HG02610 (cell line): ENCODE results near the gene REEP1.

Experiments
- ATAC-seq: cut with Tn5 transposase; IDR thresholded peaks from one replicate; pipeline ENCODE4 v1.9.1; 2021; ENCODE audit warnings: mild to moderate bottlenecking, moderate library complexity; ENCODE audit not compliant: unreplicated experiment

REEP1 gene

DNA sequence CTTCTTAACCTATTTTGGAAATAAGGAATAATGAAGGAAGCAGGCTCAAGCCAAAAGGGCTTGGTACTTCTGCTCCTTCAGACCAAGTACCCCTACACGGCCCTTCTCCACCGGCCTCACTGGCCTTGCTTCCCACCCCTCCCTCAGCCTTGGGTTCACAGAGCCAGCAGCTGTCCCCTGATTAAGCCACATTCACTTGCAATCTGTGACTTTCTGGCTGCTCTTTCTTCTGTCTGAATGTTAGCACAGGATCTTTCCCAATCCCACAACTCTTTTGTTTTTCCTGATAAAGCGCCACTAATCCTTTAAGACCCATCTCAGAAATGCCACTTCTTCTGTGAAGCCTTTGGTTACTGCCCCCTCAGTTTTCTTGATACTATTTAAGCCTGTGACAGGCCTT lies 52.4 kb downstream of the REEP1 start:
- ATAC-seq: no peak

DNA sequence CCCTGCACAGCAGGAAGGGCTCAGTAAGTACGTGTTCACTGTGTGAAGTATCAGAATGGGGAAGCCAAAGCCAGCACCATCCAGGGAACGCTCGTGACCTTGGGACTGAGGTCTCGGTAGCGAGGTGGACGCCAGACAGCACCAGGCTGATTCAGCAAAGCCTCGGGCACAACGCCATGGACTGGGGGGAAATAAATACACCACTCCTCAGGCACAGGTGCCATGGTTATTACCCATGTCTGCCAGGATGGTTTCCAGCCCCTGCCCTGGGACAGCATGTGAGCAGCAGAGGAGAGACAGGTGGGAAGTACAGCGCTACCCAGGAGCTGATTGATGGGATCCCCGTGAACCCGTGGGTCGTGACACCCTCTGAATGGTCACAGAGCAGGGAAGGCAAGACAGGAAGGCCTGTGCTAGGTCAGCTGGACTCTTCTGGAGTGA lies 53.0 kb downstream of the REEP1 start:
- no peak for ATAC-seq

DNA sequence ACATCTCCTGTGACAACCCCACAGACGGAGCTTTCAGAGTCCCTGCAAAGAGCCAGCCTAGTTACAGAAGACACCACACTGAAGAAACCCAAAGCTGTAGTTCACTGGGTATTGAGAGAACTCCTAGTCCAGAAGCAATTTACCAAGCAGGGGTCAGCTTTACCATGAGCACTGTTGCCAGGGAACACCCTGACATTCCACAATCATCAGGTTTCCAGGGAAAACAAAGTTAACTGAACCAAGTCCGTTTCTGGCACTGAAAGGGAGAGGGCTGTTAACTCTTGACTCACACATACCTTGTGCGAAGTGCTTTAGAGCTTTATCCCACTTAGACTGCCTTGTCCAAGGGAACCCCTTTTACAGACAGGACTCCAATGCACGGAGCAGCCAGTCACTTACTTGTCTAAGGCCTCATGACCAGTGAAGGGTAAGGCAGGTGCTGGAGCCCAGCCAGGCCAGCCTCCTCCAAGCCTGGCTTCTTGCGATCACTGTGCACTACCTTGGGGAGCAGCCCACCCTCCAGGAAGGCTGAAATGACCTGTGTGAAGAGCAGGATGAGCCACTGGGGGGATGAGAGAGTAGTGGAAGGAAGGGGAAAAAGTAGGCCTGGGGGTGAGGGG lies 53.9 kb downstream of the REEP1 start:
- ATAC-seq: no peak

DNA sequence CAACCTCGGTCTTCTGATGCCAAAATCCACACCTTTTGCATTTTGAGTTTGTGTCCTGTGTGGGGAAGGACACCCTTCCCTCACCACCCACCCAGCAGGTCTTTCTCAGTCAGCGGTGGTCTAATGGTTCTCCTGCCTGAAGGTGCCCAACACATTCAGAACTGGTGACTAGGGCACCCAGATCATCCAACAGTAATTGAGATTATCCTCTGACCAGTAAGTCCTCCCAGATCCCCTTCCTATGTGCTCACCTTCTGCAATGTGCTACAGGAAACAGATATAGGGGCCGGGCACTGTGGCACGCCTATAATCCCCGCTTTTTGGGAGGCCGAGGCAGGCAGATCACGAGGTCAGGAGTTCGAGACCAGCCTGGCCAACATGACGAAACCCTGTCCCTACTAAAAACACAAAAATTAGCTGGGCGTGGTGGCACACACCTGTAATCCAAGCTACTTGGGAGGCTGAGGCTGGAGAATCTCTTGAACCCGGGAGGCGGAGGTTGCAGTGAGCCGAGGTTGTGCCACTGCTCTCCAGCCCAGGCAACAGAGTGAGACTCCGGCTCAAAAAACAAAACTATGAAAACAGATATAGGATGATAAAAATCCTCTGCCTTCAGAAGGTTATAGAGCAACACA lies 56.2 kb downstream of the REEP1 start:
- no peak for ATAC-seq

DNA sequence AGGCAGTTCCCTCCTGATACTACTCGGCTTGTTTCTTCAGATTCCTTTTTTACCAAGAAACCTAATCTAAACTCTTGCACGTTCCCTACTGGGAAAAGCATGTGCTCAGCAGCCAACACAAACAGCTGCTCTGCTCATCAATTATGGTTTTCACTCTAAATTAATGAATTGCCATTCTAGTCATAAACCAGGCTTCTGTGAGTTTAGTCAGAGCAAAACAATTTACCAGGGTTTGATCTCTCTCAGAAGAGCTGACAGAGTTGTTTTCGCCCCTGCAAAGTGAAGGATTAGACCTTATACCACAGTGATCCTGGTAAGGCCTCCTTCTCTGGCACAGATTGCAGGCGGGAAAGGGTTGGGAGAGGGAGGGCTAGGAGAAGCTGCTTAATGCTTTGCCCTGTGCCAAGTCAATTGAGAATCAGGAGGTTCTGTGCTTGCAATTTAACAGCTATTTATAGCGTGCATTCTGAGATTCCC lies 57.2 kb downstream of the REEP1 start:
- ATAC-seq: no peak

DNA sequence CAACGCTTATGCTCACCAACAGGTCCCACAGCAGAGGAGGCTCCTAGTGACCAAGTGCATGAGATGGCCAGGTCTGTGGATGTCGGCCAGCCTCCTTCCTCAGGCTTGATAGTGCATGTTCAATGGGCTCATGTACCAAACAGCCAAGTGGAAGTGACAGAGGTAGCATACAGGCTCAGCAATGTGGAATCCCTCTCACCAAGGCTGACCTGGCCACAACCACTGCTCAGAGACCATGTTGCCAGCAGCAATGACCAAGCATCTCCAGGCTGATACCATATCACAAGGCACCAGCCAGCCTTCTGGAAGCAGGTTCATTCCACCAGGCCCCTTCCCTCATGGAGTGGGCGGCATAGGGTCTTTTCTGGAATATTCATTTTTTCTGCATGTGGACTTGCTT lies 61.5 kb downstream of the REEP1 start:
- no peak for ATAC-seq

DNA sequence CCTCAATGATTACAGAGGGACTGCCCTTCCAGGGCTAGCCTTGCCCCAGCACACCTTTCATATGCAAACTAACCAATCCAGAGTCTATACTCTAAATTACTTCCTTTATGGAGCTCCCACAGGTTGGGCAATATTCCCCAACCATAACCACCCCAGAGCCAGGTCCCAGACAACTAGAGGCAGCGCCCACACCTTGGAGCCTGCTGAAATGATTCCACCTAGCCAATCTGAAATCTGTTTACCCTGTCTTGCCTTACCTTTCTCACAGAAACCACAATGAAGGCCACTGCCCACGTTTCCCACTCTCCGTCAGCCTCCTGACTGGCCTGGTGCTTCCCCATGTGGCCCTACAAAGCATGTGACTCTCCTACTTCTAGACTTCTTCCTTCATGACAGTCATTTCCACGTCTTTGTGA lies 62.0 kb downstream of the REEP1 start:
- peak; percentile 37 for ATAC-seq

DNA sequence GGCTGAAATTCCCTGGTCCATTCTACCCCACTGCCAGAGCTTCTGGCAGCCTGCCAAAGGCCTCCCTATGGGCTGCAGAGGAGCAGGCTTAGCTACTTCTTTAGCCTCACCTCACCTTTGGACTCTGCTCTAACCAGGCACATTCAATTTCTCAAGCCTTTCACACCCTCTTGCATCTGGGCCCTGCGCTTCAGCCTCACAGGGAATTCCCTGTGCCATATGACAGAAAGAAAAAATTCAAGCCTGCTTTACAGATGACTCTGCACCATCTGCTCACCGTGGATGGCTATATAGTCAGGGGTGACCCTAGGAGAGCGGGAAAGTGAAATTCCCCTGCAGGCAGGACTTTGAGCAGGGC lies 62.5 kb downstream of the REEP1 start:
- peak; percentile 86 for ATAC-seq

DNA sequence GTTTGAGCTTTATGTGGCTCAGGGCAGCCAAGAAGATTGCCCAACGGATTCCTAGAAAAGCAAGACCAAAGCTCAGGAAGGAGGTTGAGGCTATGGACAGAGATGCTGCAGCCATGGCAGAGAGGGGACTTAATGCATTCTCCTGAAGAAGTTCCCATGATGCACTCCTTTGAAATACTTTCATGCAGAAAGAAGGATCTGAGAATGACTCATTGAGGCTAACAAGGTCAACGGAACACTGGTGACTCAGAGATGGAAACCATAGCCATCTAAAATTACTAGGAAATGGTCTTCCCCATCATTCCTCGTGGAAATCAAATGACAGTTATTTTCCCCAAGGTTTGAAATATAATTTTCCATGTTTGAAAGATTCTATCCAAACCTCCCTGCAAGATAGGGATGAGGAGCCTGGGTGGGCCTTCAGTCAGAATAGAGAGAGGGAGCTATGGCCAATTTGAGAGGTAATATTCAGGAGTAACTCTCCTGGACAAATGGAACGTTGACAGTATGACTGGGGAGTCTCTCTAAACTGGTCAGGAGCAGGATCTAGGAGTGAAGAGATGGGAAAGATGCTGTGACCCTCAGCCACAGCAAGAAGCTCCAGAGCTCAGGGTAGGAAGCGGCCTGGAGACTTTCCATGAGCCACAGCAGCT lies 63.0 kb downstream of the REEP1 start:
- peak; percentile 57 for ATAC-seq

DNA sequence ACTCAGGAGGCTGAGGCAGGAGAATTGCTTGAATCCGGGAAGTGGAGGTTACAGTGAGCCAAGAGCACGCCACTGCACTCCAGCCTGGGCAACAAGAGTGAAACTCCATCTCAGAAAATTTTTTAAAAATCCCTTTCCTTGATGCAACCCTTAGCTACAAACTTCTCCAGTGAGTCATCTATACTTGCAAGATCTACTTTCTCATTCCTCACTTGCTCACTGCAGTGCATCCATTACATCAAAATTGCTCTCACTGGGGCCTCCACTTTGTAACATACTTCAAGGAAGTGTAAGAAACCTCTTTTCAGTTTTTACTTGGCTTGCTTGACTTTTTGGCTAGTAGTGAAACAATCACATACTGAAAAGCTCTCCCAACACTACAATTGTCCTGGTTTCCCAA lies 65.3 kb downstream of the REEP1 start:
- ATAC-seq: no peak

DNA sequence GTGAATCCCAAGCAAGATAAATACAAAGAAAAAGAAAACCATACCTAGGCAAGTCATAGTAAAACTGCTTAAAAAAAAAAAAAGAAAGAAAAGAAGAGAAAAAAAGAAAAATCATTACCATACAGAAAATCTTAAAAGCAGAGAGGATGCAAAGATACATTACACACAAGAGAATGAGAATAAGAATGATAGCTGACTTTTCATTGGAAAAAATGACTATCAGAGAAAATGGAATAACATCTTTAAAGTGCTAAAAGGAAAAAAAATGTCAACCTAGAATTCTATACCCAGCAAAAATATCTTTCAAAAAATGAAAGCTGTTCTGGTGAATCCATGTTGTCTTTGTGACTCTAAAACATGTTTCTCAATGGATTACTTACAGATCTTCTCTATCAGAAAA lies 66.2 kb downstream of the REEP1 start:
- ATAC-seq: no peak

DNA sequence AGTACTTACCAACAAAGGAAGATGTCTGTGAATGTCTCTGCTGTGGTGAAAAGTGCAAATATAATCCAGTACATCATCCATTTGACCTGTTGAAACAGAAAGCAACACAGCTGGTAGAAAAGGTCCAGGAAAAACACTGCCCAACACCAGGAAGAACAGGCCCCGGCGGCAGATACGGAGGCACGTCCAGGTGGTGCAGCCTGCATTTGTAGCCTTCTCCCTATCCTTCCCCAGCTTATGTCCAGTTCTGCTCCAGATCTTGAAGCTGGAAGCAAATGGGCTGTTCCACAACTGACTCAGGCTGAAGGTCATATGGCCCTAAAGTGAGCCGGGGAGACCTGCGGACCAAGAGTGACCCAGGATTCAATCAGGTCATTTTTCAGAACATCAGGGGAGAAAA lies 73.5 kb downstream of the REEP1 start:
- no peak for ATAC-seq

DNA sequence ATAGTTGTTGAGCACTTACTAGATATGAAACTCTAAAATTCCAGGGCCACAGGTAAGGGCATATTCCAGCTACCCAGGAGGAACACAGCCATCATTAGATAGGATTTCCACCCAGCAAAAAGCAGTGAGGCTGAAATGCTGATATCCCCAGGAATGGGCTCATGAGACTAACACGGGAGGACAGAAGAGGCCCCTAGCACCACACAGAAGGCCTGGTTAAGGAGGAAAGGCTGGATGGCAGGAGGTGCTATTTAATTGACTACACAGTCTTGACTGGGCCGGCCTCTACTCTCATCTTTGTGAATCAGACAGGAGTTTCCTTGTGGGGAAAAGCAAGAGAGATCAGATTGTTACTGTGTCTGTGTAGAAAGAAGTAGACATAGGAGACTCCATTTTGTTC lies 76.4 kb downstream of the REEP1 start:
- ATAC-seq: no peak

DNA sequence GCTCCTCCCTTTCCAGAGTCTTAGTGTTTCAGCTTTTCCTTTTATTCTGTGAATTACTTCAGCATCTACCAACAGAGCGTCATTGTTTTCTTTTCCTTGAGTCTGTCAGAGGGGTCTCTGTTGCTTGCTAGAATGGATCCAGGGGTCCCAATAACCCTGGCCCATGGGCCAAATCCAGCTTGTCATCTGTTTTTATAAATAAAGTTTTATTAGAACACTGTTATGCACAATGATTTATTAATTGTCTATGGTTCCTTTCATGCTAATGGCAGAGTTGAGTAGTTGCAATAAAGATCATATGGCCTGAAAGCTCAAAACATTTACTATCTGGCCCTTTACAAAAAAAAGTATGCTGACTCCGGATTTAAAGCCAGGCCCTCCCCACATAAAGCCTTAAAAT lies 79.3 kb downstream of the REEP1 start:
- ATAC-seq: no peak

DNA sequence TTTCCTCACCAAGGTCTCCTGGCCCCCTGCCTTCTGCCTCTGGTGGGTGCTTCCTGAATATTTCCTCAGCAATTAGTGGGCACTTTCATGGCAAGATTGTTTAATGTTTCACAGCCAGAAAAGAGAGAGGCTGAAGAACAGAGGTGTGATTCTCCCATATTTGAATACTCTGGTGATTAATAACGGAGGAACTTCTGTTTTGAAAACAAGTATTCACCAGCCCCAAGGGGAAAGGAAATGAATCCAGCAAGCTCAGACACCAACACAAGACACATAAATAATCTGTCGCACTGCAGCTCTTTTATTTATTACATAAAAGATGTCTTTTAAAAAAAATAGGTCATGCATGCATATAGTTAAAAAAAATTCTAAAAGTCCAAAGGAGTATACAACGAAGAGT lies 80.4 kb downstream of the REEP1 start:
- ATAC-seq: no peak

DNA sequence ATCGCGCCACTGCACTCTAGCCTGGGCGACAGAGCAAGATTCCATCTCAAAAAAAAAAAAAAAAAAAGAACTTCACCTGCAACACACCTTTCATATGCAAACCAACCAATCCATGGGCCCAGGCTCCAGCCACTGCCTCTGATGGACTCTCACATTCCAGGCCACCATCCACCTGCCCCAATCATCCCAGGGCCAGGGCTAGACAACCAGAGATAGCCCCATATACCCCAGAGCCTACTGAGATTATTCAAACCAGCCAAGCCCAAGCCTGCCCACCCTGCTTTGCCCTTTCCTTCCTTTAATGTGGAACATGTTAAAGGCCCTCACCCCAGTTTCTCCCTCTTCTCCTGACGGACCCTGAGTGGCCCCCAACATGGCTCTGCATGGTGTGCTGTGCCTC lies 81.1 kb downstream of the REEP1 start:
- no peak for ATAC-seq

DNA sequence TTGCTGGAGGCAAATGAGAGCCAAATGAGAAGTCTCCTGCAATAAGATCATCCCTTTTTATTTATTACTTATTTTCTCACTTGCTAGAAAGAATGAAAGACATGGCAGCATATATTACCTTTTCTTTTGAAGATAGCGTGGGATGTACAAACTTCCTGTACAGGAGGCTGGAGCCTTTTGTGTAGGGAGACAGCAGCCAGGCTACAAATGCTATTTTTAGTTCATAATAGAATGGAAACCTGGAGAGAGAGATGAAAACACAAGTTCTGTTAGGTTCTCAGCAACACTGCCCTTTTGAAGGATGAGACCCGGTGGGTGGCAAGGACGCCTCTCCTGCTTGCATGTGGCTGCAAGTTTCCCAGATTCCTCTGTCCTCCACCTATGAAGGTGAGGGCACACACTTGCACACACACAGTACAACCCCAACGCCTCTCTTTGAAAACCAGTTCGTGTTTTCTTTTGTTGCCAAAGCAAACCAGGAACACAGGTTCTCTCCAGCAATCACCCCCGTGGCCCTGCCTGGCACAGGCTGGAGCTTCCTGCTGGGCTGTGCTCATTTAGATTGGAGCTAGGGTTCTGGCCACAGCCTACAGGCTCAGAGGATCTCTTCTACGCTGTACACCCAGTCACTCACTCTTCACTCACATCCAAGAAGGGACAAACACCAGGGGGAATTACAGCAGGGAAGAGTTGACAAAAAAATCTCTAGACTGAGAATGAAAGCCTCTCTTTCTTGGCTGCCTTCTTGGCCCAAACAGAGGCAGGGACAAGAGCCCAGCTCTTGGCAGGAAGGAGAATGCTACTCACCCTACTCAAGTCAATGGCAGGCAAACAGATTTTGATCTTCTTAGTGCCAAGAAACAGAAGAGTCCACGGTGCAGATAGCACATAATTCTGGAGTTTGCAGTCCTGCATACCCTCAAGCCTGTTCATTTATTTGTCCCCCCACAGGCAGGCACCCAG lies 82.6 kb downstream of the REEP1 start:
- no peak for ATAC-seq

DNA sequence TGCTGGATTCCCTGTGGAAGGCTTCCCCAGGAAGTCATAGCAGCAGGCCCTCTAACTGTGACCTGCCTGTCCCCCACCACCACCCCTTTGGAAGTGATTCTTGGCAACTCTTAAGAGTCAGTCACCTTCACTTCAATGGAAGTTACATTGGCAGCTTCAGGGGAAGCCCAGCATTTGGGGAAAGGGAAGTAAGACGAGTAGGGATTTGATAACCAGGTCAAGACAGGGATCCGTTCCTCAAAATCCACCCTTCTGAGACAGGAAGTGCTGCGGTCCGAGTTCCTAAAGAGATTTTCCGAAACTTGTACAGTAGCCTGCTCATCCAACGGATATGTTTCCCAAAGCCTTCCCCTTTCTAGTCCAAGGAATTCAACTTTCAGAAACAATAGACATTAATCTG lies 84.0 kb downstream of the REEP1 start:
- no peak for ATAC-seq

DNA sequence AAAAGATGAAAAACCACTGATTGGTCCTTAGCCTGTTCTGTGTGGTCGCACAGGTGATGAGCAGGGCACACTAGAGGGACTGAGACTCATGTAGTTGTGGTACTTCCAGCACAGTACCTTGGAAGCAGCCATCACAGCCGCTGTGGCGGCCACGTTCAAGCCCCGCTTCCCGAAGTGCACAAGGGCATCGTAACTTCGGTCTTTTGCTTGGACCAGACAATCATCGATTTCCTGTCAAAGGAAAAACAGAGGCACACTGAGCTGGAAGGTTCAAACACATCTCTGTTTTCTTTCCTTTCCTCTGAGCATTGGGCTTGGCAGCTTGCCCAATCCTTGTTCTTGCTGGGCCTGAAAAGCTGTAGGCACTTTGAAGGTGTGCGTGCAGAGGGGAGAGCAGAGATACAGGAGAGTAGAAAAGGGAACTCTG lies 85.6 kb downstream of the REEP1 start:
- no peak for ATAC-seq

DNA sequence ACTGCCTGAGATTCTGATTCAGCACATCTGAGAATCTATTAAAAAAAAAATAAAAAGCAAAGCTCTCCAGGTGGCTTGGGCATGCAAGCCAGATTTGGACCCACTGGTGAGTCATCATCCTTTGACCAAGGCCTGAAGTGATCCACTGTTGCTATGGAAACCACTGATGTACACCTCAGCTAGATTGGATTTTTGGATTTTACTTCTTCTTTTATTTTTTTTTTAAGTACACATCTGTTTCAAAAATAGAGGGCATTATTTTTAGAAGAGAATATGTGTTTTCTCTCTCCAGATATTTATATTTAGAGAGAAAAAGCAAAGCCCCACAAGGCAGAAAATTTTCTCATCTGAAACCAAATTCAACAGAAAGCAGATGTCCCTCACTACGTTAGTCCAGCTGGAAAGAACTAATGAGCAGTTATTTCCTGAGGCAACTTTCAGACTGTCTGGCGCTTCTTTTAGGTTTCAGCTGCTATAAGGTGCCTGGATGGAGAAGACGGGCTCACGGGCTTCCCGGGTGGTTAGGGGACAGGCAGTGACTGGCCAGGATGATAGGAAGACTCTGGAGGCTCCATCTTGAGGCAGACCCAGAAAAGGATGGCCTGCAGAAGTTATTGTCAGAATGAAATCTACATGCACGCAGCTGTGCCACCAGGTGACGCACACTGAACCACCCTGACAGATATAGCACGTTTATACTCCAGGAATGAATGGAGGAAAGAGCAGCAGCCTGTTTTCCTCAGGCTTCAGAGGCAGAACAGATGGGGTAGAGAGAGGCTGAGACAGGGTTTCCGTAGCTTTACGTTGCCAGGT lies 87.6 kb downstream of the REEP1 start:
- ATAC-seq: peak; percentile 59
